Fibroblast of skin of abdomen (primary cell): Measurements from ENCODE around the gene LRRC23.

Experiments
- DNase-seq: peaks from one replicate; pipeline ENCODE4 v3.0.0-alpha.2; 2013

The LRRC23 gene

GRCh38 chr12:6946033-6946919 lies 41.7 kb downstream of the LRRC23 start:
- DNase-seq = no peak

DNA sequence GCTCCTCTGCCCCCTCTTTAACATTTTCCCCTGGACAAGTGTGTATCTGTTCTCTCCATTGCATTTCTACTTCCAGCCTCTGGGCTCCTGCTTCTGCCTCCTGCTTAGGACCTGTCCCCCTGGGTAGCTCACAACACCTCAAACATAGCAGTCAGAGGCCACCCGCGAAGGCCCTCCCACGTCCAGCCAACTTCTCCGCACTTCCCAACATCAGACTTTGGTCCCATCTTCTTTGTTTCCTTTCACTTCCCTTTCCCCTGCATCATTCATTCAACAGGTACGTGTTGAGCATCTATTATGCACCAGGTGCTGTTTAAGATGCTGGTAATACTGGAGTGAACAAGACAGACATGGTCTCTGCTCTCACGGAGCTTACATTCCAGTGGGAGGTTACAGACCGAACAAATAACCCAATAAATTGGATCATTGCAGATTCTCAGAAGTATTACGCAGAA lies 42.3 kb downstream of the LRRC23 start:
- DNase-seq = no peak

DNA sequence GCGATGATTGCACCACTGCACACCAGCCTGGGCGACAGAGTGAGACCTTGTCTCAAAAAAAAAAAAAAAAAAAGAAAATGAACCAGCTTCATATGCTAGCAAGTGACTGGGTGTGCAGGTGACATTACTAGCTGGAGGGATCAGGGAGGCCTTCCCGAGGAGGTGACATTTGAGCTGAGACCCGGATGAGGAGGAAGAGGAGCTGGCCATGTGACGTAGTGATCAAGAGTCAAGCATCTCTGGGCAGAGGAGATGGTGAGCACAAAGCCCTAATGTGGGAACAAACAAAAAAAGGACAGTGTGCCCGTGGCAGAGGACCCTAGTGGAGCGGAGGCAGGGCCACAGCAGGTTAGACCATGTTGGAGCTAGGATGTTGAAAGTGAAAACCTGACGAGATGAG lies 43.0 kb downstream of the LRRC23 start:
- no peak for DNase-seq

DNA sequence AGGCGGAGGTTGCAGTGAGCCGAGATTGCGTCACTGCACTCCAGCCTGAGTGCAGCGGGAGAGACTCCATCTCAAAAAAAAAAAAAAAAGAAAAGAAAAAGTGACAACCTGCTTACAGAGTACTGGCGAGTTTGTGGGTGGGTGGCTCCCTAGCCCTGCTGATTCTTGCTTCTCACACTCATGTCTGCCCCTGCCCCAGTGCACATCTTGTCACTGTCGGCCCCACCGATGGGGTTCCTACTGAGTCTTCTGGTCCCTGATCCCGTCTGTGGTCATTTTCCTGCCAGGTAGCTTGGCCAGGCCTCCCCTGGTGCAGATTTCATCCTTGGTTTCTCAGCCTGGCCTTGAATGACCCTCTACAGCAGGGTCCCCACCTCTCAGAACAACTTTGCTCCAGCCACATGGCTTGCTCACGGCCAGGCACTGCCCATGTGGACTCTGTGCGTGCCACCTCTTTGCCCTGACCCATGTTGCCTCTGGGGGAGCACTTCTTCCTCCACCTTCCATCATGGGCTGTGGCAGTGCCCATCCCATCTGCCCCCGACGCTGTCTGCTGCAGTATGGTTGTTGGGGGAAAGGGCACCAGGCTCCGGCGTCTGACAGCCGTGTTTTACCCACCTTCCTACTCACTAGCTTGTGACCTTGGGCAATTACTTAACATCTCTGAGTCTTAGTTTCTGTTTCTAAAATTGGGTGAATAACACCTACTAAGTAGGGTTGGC lies 44.4 kb downstream of the LRRC23 start:
- DNase-seq = no peak

GRCh38 chr12:6950401-6950801 lies 45.8 kb downstream of the LRRC23 start:
- no peak for DNase-seq

DNA sequence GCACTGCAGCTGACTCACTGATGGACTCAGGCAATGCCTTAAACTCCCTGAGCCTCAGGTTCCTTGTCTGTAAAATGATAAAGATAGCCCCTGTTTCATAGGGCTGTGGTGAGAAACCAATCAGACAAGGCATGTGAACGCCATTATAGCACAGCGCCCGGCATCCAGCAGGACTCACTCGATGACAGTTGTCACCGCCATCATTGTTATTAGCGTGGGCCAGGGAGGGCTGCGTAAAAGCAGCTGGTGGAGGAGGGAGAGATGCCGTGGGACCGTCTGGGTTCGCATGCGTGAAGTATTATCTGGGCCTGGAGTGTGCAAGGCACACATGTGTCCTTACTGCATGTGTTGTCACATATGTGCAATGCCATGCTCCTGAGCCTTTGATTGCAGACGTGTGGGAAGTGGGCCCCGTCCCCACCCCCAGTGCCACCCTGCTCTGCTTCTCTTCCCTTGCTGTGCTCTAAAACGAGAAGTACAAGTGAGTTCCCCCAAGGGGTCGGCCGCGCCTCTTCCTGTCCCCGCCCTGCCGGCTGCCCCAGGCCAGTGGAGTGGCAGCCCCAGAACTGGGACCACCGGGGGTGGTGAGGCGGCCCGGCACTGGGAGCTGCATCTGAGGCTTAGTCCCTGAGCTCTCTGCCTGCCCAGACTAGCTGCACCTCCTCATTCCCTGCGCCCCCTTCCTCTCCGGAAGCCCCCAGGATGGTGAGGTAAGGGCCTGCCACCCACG lies 46.4 kb downstream of the LRRC23 start, which contains the start of gene PTPN6:
Gene PTPN6, plus strand, starts transcription at position 546 of the 730 bp plus-strand sequence. Its CDS starts 157 bp downstream, at position 703.
- no peak for DNase-seq

DNA sequence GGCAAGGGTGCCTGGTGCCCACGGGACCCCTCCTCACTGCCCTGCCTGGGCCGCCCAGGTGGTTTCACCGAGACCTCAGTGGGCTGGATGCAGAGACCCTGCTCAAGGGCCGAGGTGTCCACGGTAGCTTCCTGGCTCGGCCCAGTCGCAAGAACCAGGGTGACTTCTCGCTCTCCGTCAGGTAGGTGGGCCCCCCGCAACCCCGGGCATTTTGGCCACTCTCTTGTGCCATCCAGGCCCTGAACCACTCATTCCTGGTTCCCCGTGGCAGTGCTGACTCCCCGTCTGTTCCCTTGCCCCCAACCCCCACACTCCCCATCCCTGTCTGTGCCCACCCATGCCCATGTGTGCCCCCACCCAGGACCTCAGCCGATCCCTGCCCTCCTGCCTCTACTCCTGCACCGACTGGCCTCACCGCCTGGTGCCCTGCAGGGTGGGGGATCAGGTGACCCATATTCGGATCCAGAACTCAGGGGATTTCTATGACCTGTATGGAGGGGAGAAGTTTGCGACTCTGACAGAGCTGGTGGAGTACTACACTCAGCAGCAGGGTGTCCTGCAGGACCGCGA lies 47.0 kb downstream of the LRRC23 start:
- DNase-seq = no peak

DNA sequence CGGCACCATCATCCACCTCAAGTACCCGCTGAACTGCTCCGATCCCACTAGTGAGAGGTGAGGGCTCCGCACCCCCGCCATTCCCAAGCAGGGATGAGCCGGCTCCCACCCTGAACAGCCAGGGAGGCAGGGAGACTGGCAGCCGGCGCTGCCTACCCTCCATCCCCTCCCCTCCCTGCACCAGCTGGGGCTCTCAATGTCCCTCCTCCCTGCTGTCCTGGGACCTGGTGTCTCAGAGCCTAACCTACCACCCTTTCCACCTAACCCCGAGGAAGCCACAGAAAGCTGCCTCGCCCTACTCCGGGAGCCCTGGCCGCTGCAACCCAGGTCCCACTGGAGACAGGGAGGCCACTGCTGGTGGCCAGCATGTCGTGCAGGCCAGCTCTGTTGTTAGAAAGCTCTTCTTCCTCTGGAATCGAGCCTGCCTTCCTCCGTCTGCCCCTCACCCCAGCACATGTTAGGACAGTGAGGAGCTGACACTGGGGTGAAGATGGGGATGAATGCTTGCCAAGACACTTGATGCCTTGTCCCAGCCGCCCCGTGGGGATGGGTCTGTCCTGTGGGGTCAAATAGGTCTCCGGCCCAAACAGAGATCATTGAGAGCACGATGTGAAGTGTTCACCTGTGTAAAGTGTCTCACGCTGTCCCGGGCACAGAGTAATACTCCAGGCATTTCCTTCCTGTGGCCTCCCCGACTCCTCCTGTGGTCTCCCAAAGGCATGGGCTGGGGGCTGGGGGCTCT lies 47.7 kb downstream of the LRRC23 start:
- no peak for DNase-seq

DNA sequence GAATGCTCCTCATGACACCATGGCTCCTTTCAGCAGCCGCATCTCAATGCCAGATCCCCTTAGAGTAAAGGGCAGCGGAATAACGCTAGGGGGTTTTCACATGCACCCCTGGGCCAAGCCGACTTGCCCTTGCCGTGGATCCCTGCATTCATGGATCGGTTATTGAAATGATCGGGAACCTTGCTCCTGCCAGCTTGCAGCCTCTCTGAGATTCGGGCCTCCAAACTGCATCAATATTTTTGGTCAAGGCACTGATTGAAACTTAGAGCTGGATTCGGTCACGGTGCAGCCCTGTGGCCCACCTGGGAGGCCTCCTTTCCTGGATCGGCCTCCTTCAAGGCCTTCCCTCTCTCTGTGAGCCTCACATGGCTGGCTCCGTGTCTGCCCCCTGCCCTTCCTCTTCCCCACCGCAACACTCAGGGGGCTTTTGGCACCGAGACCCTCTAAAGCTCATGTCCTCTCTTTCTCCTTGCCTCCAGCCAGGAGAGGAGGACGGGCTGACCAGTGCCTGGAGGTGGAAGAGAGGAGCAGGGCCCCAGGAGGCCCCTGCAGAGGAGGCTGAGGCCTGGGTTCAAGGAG lies 48.3 kb downstream of the LRRC23 start:
- no peak for DNase-seq

- peak; percentile 62 for DNase-seq
These were observed 49.1 kb downstream of the LRRC23 start for GRCh38 chr12:6953442-6954315.

- DNase-seq = no peak
These were observed 49.9 kb downstream of the LRRC23 start for GRCh38 chr12:6954316-6955107.

DNA sequence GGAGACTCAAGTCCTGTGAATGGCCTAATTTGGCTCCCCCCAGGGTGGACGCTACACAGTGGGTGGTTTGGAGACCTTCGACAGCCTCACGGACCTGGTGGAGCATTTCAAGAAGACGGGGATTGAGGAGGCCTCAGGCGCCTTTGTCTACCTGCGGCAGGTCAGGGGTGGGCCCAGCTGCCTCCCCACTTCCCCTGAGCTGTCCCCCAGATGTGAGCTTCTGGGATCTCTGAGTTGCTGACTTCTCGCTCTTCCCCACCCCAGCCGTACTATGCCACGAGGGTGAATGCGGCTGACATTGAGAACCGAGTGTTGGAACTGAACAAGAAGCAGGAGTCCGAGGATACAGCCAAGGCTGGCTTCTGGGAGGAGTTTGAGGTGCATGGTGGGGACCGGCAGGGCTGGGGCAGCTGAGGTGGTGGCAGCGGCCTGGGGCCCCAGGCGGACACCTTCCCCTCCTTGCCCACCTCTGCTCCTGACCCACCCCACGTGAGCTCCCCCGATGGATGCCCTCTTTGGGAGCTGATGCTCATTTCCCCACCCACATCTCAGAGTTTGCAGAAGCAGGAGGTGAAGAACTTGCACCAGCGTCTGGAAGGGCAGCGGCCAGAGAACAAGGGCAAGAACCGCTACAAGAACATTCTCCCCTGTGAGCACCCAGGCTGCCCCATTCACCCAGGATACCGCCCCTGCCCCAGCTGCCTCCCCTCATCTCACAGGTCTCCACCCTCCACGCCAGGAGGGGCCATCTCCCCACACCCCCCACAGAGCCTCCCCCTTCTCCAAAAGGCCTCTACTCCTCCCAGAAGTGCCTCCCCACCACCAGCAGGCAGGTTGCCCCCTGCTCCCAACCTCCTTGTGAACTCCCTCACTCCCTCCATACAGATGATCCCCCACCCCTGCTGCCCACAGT lies 50.7 kb downstream of the LRRC23 start:
- no peak for DNase-seq

- DNase-seq = no peak
These were observed 51.6 kb downstream of the LRRC23 start for GRCh38 chr12:6956021-6956727.

DNA sequence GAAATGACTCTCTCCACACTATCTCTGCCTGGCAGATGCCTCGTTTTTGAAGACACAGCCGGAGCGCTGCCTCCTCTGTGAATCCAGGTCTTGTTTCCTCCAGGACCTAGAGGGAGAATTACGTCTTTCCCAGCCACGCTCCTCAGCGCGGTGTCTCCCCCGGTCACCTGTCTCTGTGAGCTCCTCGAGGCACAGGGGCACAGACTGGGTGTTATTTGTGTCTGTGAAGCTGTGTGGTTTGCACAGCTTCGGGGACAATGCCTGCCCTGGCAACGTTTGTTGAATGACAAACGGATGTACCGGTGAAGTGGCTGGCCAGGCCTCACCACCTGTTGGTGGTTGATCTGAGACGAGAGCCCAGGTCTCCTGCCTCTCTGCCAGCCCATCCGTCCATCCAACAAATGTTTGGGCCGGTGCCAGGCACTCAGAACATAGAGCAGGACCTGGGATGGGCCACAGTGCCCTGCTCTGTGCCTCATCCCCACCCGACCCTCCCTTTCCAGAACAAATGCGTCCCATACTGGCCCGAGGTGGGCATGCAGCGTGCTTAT lies 52.6 kb downstream of the LRRC23 start:
- DNase-seq = no peak

- no peak for DNase-seq
These were observed 53.4 kb downstream of the LRRC23 start for GRCh38 chr12:6957741-6958608.

- DNase-seq = no peak
These were observed 54.0 kb downstream of the LRRC23 start for GRCh38 chr12:6958609-6959057.
